Central memory CD8-positive, alpha-beta T cell (primary cell): ENCODE data around the gene KCNK18.

Experiments used
- ATAC-seq: fragments of 150-1000 bp; cut with Tn5 transposase; replicated peaks from 2 replicates; pipeline ENCODE4 v1.10.0; 2022; ENCODE audit warnings: mild to moderate bottlenecking, moderate FRiP score, moderate number of reproducible peaks; ENCODE audit not compliant: poor library complexity, severe bottlenecking; ENCODE audit errors: extremely low read depth
- DNase-seq, 2 donors: peaks; one replicate each; pipeline ENCODE4 v3.0.0; 2021; ENCODE audit warnings: low spot score in 2 of 2
- H3K27ac Mint-ChIP-seq: one replicate; pipeline ENCODE4 v1.8.0; 2022; ENCODE audit warnings: low read depth, mild to moderate bottlenecking, moderate library complexity, mixed read lengths
- H3K27me3 Mint-ChIP-seq: one replicate; pipeline ENCODE4 v1.8.0; 2022; ENCODE audit warnings: mixed read lengths
- H3K36me3 Mint-ChIP-seq: one replicate; pipeline ENCODE4 v1.8.0; 2022; ENCODE audit warnings: mild to moderate bottlenecking, moderate library complexity, mixed read lengths; ENCODE audit not compliant: insufficient read depth
- H3K4me1 Mint-ChIP-seq: one replicate; pipeline ENCODE4 v1.8.0; 2022; ENCODE audit warnings: mixed read lengths
- H3K4me3 Mint-ChIP-seq: one replicate; pipeline ENCODE4 v1.8.0; 2022; ENCODE audit warnings: mild to moderate bottlenecking, moderate library complexity, mixed read lengths
- H3K9me3 Mint-ChIP-seq: one replicate; pipeline ENCODE4 v1.8.0; 2022; ENCODE audit warnings: mixed read lengths

Gene KCNK18

GRCh38 chr10:117165538-117166417 is 31.5 kb upstream of the KCNK18 start:
- no peak overlapping the region for H3K4me3 Mint-ChIP-seq
- peaks cover 13% of the 10 kb centered on the region for H3K4me1 Mint-ChIP-seq
- H3K27me3 Mint-ChIP-seq = peaks cover 93% of the 10 kb centered on the region
- H3K9me3 Mint-ChIP-seq = no peaks in the 10 kb centered on the region
- no peak for ATAC-seq
- H3K36me3 Mint-ChIP-seq = peaks cover 10% of the 10 kb centered on the region
- DNase-seq = no peak
- no peak overlapping the region for H3K27ac Mint-ChIP-seq

- Mint-ChIP-seq H3K36me3 (peaks cover 10% of the 10 kb centered on the region), H3K27ac (no peak overlapping the region), H3K9me3 (no peaks in the 10 kb centered on the region), H3K27me3 (peaks cover 93% of the 10 kb centered on the region), H3K4me3 (peak overlapping the region; percentile 39), H3K4me1 (peaks cover 13% of the 10 kb centered on the region)
- DNase-seq (no peak), ATAC-seq (no peak)
These were observed 30.6 kb upstream of the KCNK18 start for GRCh38 chr10:117166418-117167345.

GRCh38 chr10:117167346-117167788 is 29.9 kb upstream of the KCNK18 start:
- Mint-ChIP-seq H3K4me1 (peaks cover 8% of the 10 kb centered on the region), H3K9me3 (no peaks in the 10 kb centered on the region), H3K27me3 (peaks cover 93% of the 10 kb centered on the region), H3K4me3 (peak overlapping the region; percentile 54), H3K36me3 (peaks cover 10% of the 10 kb centered on the region), H3K27ac (no peak overlapping the region)
- DNase-seq = no peak
- ATAC-seq = no peak

- Mint-ChIP-seq H3K4me1 (peaks cover 5% of the 10 kb centered on the region), H3K27ac (no peak overlapping the region), H3K9me3 (no peaks in the 10 kb centered on the region), H3K36me3 (peaks cover 10% of the 10 kb centered on the region), H3K27me3 (peaks cover 92% of the 10 kb centered on the region), H3K4me3 (peak overlapping the region; percentile 54)
- ATAC-seq = peak; percentile 79
- DNase-seq = peak; percentile 44 to 46
These were observed 29.3 kb upstream of the KCNK18 start for GRCh38 chr10:117167789-117168674.

GRCh38 chr10:117168729-117169128 is 28.6 kb upstream of the KCNK18 start:
- peaks cover 7% of the 10 kb centered on the region for H3K36me3 Mint-ChIP-seq
- peak overlapping the region; percentile 54 for H3K4me3 Mint-ChIP-seq
- ATAC-seq = no peak
- no peak overlapping the region for H3K27ac Mint-ChIP-seq
- DNase-seq = no peak
- no peaks in the 10 kb centered on the region for H3K9me3 Mint-ChIP-seq
- H3K4me1 Mint-ChIP-seq = peaks cover 5% of the 10 kb centered on the region
- H3K27me3 Mint-ChIP-seq = peaks cover 92% of the 10 kb centered on the region

GRCh38 chr10:117169480-117169879 is 27.8 kb upstream of the KCNK18 start:
- DNase-seq (no peak), ATAC-seq (no peak)
- Mint-ChIP-seq H3K27me3 (peaks cover 84% of the 10 kb centered on the region), H3K36me3 (peaks cover 7% of the 10 kb centered on the region), H3K4me1 (peaks cover 9% of the 10 kb centered on the region), H3K27ac (no peak overlapping the region), H3K4me3 (no peak overlapping the region), H3K9me3 (no peaks in the 10 kb centered on the region)

- ATAC-seq (no peak), DNase-seq (no peak)
- no peaks in the 10 kb centered on the region for H3K9me3 Mint-ChIP-seq
- peaks cover 77% of the 10 kb centered on the region for H3K27me3 Mint-ChIP-seq
- no peak overlapping the region for H3K4me3 Mint-ChIP-seq
- no peak overlapping the region for H3K27ac Mint-ChIP-seq
- H3K4me1 Mint-ChIP-seq = peaks cover 16% of the 10 kb centered on the region
- peaks cover 11% of the 10 kb centered on the region for H3K36me3 Mint-ChIP-seq
These were observed 27.0 kb upstream of the KCNK18 start for GRCh38 chr10:117170244-117170643.

GRCh38 chr10:117174439-117175214 is 22.7 kb upstream of the KCNK18 start:
- H3K4me3 Mint-ChIP-seq = peak overlapping the region; percentile 82
- peaks cover 5% of the 10 kb centered on the region for H3K36me3 Mint-ChIP-seq
- peaks cover 11% of the 10 kb centered on the region for H3K4me1 Mint-ChIP-seq
- peak; percentile 72 to 74 for DNase-seq
- H3K27ac Mint-ChIP-seq = no peak overlapping the region
- ATAC-seq = peak; percentile 82
- H3K9me3 Mint-ChIP-seq = no peaks in the 10 kb centered on the region
- H3K27me3 Mint-ChIP-seq = peaks cover 33% of the 10 kb centered on the region

GRCh38 chr10:117175215-117175900 is 21.9 kb upstream of the KCNK18 start:
- no peak overlapping the region for H3K27ac Mint-ChIP-seq
- H3K4me3 Mint-ChIP-seq = peak overlapping the region; percentile 82
- ATAC-seq = peak; percentile 54
- H3K27me3 Mint-ChIP-seq = peaks cover 33% of the 10 kb centered on the region
- no peak for DNase-seq
- H3K36me3 Mint-ChIP-seq = peaks cover 5% of the 10 kb centered on the region
- H3K9me3 Mint-ChIP-seq = no peaks in the 10 kb centered on the region
- peaks cover 11% of the 10 kb centered on the region for H3K4me1 Mint-ChIP-seq

- ATAC-seq (no peak), DNase-seq (peak; percentile 36 to 55)
- Mint-ChIP-seq H3K4me1 (peaks cover 11% of the 10 kb centered on the region), H3K27ac (no peak overlapping the region), H3K4me3 (peak overlapping the region; percentile 82), H3K9me3 (no peaks in the 10 kb centered on the region), H3K36me3 (peaks cover 5% of the 10 kb centered on the region), H3K27me3 (peaks cover 33% of the 10 kb centered on the region)
These were observed 21.3 kb upstream of the KCNK18 start for GRCh38 chr10:117175901-117176534.

GRCh38 chr10:117178190-117178589 is 19.1 kb upstream of the KCNK18 start:
- no peak overlapping the region for H3K4me3 Mint-ChIP-seq
- peaks cover 5% of the 10 kb centered on the region for H3K36me3 Mint-ChIP-seq
- peaks cover 11% of the 10 kb centered on the region for H3K4me1 Mint-ChIP-seq
- ATAC-seq (no peak), DNase-seq (no peak)
- H3K9me3 Mint-ChIP-seq = no peaks in the 10 kb centered on the region
- peaks cover 20% of the 10 kb centered on the region for H3K27me3 Mint-ChIP-seq
- no peak overlapping the region for H3K27ac Mint-ChIP-seq
